GM18870 (cell line): ENCODE measurements around the gene USP37.
"Not testable (repeated sequence)": the region's sequence is repeated elsewhere in the genome, so short reads cannot be mapped to it uniquely, and the experiment has no call there.

ENCODE experiments used
- ATAC-seq: cut with Tn5 transposase; IDR thresholded peaks from one replicate; pipeline ENCODE4 v1.9.1; 2021; ENCODE audit warnings: moderate library complexity; ENCODE audit not compliant: unreplicated experiment

Gene USP37

GRCh38 chr2:218557941-218558340 is 10.2 kb downstream of the USP37 start:
- ATAC-seq, result no peak

DNA sequence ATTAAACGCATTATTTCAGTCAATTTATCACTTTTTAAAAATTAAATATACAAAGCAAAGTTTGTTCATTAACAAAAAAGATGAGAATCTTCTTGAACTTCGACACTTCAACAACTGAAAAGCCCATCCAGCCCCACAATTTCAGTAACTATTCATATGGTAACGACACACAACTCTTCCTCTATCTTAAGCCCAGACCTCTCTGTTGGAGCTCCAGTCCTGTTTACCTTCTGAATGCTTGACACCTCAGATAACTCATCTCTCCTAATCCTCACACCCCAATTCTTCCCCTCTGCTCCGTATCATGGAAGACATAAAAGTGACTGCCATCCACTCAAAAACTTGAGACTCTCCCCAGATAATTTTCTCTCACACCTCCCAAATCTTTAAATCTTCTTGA is 12.6 kb downstream of the USP37 start:
- ATAC-seq, result no peak

GRCh38 chr2:218554225-218554624 is 13.9 kb downstream of the USP37 start:
- ATAC-seq, result not testable (repeated sequence)

DNA sequence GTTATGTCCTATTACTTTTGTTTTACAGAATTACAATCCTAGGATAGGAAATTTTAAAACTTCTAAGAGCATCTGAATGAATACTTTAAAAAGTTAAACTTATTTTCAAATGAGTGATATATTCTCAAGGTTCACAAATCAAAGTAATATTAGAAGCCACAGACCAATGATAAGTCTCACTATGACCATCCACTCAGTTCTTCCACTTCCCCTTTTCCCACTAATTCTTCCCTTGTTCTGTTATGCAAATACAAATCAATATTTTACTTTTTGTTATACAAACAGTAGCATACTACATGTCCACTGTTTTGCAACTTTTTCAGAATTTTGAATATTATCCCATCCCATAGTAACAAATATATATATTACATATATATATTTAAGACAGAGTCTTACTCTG is 20.2 kb downstream of the USP37 start:
- ATAC-seq, result no peak

DNA sequence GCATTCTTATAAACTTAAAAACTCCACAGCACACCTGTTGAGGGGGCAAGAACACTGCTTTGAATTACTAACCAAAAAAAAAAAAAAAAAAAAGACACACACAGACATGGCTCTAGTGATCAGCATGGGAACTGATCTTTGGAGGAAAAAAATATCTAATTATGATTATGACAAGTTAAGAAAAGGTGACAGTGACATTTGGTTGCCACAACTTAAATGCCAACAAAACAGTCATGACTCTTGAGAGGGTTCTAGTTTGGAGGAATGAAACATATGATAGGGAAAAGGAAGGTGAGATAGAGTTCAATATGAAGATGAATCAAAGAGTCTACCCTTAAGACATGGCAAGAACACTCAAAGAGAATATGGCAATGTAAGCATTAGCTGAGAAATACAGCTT is 20.6 kb downstream of the USP37 start:
- no peak for ATAC-seq

GRCh38 chr2:218546012-218546411 is 22.1 kb downstream of the USP37 start:
- no peak for ATAC-seq

DNA sequence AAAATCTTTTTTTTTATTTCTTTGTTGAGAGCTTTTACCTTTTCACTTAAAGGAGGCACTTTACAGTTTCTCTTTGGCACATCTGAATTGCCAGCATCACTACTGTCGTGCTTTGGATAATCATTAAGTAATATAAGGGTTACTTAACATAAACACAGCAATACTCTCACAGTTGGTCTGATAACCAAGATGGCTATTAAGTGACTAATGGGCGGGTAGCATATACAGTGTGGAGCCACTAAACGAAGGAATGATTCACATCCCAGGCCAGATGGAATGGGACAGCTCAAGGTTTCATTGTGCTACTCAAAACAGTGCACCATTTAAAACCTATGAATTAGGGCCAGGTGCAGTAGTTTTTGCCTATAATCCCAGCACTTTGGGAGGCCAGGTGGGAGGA is 28.1 kb downstream of the USP37 start:
- ATAC-seq, result no peak

DNA sequence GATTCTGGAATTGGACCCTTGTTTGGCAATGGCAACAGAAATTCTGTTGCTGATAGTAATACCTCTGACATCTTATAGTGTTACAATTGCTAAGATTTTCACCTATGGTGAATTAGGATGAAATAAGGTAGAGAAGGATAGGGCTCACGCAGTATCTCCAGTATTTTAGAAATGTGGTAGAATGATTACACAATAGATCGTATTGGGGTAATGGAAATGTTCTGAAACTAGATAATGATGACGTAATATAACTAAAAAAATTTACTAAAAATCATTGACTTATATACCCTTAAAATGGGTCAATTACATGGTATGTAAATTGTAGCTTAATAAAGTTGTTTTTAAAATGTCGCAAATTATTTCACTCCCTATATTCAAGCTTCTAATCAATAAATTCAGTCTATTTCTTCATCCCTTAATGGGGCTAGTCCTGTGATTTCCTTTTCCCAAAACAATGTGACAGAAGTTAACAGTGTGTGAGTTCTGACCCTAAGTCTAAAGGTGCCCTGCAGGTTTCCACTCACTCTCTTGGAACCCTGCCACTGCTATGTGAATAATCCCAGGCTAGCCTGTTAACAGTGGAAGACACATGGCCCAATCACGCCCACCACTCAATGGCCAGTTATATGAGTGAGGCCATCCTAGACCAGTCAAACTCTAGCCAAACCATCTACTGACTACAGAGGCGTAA is 31.2 kb downstream of the USP37 start:
- no peak for ATAC-seq

- ATAC-seq, result no peak
Measured at GRCh38 chr2:218529990-218530389, 38.2 kb downstream of the USP37 start.

DNA sequence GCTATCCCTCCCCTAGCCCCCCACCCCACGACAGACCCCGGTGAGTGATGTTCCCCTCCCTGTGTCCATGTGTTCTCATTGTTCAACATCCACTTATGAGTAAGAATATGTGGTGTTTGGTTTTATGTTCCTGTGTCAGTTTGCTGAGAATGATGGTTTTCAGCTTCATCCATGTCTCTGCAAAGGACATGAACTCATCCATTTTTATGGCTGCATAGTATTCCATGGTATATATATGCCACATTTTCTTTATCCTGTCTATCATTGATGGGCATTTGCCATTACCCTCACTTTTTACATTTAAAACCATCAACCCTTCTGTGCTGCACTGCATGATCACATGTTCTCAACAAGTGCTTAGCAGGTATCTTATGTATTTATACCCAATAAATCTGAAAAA is 39.7 kb downstream of the USP37 start:
- not testable (repeated sequence) for ATAC-seq

DNA sequence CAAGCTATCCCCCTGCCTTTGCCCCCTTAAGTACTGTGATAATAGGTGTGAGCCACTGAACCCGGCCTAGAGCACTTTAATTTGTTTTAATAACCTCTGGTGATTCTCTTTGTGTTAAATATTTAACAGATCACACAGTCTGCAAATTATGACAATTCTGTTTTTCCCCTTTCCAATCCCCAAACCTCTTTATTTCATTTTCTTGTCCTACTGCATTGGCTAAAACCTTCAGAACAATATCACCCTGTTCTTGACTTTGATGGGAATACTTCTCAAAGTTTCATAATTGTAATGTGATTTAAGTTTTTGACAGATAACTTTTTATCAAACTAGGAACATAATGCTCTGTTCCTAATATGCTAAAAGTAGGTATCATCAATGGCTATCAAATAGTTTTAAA is 44.5 kb downstream of the USP37 start:
- ATAC-seq, result no peak

DNA sequence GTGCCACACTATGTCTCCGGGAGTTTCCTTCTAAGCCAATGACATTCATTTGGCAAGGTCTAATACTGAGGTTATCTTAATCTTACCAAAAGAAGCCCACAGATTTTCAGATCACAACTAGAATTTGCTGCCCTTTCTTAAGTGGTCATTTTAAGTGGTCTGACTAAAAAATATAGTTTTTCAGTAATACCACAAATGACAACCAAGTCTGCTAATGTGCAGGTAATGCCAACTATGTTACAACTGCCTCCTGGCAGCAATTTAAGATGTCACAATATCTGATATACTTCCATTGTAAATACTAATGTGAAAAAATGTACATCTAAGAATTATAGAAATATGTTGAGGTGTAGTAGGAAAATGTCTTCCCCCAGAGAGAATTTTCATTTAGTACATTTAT is 49.3 kb downstream of the USP37 start:
- ATAC-seq, result no peak

DNA sequence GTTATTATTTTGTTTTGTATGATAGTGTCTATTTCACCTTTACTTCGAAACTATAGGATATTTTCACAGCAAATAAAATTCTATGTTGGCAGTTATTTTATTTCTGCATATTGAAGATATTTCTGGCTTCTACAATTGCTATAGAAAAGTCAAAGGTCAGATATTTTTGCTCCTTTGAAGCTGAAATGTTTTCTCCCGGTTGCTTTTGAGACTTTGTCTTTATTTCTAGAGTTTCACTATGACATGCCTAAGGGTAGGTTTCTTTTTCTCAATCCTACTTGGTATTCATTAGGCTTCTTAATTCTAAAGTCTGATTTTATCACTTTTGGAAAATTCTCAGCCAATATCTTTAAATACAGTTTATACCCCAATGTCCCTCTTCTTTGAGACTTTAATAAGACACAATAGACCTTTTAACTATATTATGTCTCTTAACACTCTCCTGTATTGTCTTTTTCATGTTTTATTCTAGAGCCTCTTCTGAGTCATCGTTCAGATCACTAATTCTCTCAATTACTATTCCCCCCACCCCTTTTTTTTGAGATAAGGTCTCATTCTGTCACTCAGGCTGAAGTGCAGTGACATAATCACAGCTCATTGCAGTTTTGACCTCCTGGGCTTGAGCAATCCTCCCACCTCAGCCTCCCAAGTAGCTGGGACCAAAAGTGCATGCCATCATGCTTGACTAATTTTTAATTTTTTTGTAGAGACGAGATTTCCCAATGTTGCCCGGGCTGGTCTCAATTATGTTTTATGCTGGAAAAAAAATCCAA is 50.5 kb downstream of the USP37 start:
- peak; percentile 63 for ATAC-seq

- ATAC-seq, result no peak
Measured at GRCh38 chr2:218516614-218517013, 51.5 kb downstream of the USP37 start.

GRCh38 chr2:218513676-218514075 is 54.5 kb downstream of the USP37 start:
- no peak for ATAC-seq

GRCh38 chr2:218508299-218508698 is 59.9 kb downstream of the USP37 start:
- peak; percentile 67 for ATAC-seq

GRCh38 chr2:218505754-218506371 is 62.3 kb downstream of the USP37 start:
- ATAC-seq, result no peak

- ATAC-seq, result no peak
Measured at GRCh38 chr2:218501665-218502064, 66.5 kb downstream of the USP37 start.

- no peak for ATAC-seq
Measured at GRCh38 chr2:218500501-218501060, 67.6 kb downstream of the USP37 start.

- ATAC-seq, result no peak
Measured at GRCh38 chr2:218485986-218486667, 82.0 kb downstream of the USP37 start.

DNA sequence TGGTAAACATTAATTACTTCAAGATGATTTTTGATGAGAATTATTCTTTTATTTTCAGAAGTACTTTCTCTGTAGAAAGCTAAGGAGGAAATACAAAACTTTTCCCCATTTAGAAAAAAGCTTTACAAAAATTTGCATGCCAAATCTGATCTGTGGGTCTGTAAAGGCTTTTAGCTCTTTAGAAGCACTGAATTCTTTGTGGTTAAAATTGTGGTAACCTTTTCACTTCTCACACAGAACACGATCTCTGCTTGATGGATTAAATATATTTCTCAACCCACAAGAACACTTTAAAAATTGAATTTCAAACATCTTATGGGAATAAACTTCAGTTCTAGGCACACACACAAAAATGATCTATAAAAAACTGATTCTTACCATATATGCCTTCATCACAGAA is 85.5 kb downstream of the USP37 start:
- ATAC-seq, result no peak
